Stimulated activated CD4-positive, alpha-beta T cell treated with anti-CD3 and anti-CD28 coated beads, Interleukin-4, amount 100 ng/mL, for 48 hours (primary cell): ENCODE results near the gene TBC1D9B.
A peak's percentile ranks its signal among the peaks of the same experiment; 100 is the strongest.

Source experiments
- DNase-seq, 2 donors: peaks; one replicate each; pipeline ENCODE4 v3.0.0-alpha.2; 2020; ENCODE audit warnings: low read depth in 2 of 2

Gene TBC1D9B

DNA sequence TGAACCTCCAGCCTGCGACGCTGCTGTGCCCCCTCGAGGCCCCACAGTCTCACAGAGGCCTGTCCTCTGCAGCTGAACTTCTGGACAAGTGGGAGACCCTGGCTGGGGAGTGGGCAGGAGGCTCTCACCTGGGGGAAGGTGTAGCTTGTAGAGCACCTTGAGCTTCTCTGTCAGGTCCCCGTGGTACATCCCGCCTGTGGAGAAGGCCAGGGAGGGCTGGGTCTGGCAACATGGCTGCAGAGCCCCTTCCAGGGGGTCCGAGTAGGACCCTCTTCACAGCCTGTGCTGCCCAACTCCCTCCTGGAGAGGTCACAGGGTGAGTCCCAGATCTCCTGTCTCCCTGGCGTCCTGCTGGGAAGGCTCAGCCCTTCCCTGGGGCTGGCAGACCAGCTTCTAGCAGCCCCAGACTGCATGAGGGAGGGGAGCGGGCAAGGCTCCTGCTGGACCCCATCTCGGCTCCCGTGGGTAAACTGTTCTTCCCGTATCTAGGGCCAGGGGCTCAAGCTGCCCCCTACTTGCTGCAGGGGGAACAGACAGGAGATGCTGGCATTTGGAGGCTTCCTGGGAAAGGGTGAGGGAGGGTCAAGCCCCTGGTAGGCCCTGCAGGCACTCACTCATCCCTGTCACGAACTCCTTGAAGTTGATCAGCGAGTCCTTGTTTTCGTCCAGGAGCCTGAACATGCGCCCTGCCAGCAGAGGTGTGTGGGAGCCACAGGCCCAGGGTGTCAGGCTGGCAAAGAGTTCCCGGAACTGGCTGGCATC, 37.9 kb downstream of the TBC1D9B start:
- no peak for DNase-seq

- no peak for DNase-seq
Measured at GRCh38 chr5:179869101-179869500, 38.6 kb downstream of the TBC1D9B start.

DNA sequence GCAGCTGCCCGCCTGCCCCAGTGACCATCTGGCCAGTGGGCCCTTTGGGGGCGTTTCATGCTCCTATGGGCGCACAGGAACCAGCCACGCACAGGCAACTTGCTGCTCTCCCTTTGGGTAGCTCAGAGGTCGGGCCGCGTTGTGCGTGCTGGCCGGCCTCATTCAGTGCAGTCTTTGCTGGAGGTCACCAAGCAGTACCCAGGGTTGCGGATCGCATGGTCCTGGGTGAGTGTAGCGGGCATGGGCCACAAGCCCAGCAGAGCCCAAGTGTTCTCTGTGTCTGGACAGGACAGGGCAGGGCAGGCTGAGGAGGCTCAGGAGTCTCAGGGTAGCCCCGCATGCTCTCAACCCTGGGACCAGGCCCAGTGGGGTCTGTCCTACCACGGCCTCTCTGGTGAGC, 39.2 kb downstream of the TBC1D9B start:
- no peak for DNase-seq

- DNase-seq: no peak
Measured at GRCh38 chr5:179867476-179867875, 40.2 kb downstream of the TBC1D9B start.

DNA sequence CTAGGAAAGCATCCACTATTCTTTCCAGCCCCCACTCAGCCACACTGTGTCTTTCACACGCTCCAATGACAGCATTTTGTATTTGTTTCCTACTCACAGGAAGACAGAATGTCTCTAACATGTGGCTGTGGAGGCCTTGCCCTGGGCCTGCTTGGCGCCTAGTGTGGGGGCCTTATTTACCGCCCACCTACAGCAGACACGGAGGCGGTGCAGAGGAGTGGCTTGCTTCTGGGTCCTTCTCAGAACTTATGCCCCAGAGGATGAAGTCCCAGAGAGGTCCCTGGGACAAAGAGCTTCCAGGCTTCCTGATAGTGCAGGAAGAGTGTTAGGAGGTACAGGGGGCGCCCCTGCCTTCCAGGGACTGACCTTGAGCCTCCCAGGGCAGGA, 40.6 kb downstream of the TBC1D9B start:
- DNase-seq: no peak

GRCh38 chr5:179866241-179867078, 41.2 kb downstream of the TBC1D9B start:
- peak in 1 of 2 donors; percentile 13 for DNase-seq

DNA sequence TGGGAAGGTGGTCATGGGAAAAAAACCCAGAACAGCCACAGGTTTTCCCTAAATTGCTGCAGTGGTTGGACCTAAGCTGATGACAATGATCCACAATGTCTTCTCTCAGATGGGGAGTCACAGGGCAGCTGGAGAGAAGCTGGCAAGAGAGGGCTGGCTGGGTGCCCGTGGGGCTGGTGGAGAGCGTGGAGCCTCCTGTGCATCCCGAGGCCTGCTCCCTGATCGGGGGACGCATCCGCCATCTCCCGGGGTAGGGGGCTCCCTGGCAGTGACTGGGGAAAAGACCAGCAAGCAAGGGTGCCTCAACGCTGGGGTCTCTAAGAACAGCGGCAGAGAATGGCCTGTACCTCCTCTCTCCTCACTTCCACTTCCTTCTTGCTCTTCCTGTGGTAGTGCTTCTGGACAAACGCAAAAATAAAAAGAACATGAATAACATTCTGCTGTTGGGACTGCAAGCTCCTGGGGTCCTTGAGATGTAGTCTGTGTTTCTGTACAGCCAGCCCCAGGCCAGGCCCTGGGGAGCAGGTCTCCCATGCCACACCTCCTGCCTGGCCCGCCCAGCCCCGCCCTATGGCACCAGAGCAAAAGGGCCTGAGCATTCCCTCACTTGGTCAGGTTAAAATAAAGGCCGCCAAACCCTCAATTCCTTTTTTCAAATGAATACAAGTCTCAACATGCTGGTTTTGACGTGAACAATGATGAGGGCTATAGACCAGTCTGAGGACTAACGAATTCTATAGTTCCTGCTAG, 42.0 kb downstream of the TBC1D9B start:
- DNase-seq: no peak

DNA sequence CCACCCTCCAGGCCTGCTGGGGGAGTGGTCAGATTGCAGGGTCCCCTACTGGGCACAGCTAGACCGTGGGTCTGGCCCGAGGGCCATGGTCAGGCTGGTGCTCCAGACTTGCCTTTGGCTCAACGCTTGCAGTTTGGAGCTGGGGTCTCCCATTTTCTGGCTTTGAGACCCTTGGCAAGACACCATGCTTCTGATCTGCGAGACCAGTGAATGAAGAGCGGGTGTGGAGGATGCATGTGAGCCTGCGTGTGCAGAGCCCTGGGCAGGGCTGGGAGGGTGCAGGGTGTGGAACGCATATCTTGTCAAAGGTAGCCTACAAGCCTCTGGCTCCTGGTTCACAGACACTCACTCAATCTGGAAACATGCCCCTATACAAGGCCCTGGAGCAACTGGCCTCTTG, 43.0 kb downstream of the TBC1D9B start:
- no peak for DNase-seq

DNA sequence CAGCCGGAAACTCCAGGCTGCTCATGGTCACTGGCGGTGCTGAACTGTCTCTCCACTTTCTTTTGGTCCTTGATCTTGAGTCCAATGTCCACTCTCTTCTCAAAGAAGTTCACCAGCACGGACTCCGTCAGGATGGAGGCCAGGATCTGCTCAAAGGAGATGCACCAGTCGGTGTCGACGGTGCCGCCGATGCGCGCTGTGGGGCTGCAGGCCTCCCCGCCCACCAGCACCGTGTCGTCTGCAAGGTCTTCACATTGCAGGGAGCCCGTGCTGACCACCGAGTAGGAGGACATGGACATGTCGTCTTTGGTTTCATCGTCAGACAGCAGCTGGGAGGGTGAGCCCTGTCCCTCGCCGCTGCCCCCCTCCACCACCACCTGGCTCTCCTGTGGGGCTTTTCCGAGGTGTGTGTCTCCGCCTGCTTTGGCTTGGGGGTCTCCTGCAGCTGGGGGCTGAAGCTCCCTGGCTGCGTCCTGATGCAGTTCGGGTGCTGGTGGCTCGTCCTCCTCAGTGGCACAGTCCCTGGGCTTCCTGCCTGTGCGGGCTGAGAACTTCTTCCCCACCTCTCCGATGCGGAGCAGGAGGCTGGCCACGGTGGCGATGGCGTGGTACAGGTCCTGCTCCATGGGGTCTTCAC, 44.1 kb downstream of the TBC1D9B start:
- DNase-seq: no peak

- DNase-seq: no peak
Measured at GRCh38 chr5:179862891-179863290, 44.8 kb downstream of the TBC1D9B start.

GRCh38 chr5:179862296-179862695, 45.4 kb downstream of the TBC1D9B start:
- DNase-seq: no peak

DNA sequence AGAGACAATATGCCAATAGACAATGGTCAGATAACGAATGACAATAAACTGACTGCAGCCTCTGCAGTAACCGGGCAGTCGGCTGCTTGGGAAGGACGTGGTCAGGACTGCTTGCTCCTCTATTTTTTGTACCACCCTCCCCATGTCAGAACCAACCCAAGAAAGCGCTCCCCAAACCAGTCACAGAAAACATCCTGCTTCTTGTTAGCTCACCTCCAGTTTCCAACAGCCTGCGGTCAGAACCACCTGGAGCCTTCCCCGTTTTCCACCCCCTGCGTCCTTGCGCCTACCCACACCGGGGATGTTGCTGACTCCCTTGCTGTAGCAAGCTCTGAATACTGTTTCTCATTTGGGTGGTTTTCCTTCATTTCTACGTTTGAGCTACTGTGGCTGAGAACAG, 47.4 kb downstream of the TBC1D9B start:
- no peak for DNase-seq

DNA sequence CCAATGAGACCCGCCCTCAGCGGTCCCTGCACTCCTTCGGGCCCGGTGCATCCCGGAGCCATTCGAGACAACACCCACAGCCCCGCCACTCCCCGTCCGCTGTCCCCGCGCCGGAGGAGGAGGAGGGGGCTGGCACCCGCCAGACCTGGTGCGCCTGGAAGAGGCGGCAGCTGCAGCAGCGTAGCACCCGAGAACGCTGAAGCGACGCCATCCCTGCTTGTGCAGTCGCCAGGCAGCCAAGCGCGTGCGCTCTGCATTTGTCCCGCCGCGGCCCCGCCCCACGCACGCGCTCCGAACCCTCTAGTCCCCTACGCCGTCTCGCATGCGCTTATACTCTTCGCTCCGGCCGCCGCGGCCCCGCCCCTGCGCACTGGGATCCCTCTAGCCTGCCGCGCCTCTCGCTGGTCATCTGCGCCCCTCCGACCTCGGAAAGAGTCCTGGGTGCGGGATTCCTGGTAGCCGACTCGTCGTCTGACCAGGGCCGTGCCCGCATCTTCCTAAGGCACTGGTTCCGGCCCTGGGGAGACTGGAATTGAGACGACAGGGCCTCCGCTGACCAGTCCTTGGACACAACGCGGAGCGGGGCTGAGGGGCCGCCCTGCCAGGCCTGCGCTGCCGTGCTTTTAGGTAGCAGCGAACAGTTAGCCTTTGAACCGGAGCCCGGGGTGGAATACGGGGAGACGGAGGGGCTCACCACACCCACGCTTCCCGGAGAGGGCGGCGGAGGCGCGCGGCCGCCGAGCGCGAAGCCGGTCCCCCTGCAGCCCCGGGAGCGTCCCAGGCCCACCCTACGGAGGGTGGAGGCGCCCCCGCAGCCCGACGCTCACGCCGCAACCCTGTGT, 48.9 kb downstream of the TBC1D9B start, which contains the start of gene MRNIP:
MRNIP (minus strand) TSS at position 232 of the 842 bp plus-strand sequence; CDS start at position 211, 21 bp downstream.
- peak; percentile 88 to 93 for DNase-seq

DNA sequence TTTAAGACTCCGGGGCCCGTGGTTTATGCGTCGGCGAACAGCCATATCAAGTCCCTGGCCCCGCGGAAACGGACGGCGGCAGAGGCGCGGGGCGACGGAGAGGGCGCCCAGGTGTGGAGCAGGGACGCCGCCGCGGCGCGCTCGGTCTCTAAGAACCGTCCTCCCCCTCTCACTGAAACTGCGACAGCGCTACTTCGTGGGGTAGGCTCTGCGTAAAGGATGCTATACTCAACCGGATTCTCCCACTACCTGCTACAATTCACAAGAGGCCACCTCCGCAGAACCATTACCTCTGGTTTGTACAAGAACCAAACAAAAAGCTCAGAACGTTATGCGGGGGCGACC, 49.5 kb downstream of the TBC1D9B start:
- peak; percentile 32 to 44 for DNase-seq

DNA sequence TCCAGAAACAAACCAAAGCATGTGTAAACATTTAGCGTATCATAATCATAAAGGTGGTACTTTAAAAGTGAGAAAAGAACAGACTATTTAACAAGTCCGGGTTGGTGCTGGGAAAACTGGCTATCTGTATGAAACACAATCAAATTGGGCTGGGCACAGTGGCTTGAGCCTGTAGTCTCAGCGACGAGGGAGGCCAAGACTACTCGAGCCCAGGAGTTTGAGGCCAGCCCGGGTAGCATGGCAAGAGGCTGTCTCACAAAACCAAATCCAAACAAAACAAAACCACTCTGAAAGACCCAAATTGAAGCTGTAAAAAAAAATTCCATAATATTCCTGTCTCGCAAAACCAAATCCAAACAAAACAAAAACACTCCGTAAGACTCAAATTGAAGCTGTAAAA, 53.3 kb downstream of the TBC1D9B start:
- DNase-seq: no peak

DNA sequence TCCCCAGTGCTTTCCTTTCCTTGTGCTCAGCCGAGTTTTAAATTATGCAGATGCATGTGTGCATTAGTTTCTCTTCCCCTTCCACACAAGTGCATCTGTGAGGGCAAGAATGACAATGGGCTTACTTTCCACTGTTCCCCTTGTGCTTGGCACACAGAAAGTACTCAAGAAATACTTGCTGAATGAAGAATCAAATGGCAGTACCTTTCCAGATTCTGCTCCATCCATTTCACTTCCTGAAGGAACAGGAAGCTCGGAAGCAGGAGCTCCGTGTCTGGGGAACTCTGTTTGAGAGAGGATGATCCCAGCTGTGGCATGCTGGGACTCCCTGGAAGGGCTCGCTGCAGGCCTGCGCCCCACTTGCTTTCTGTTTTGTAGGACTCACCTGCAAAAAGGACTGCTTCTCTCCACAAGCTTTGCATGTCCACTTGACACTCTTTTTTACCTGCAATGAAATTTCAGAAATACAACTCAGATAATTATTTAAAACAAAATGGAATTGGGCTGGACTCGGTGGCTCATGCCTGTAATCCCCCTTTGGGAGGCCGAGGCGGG, 54.6 kb downstream of the TBC1D9B start:
- no peak for DNase-seq

GRCh38 chr5:179841621-179842020, 66.1 kb downstream of the TBC1D9B start:
- no peak for DNase-seq

- DNase-seq: no peak
Measured at GRCh38 chr5:179840766-179841165, 66.9 kb downstream of the TBC1D9B start.

GRCh38 chr5:179840321-179840720, 67.4 kb downstream of the TBC1D9B start:
- DNase-seq: no peak
